Common myeloid progenitor, CD34-positive (primary cell): ENCODE measurements around the gene NRG2.

Experiments
- CTCF ChIA-PET: fragments of 350-600 bp; sonication (Branson Sonifier 250); formaldehyde crosslinking; loops from one replicate; lab custom pipeline; 2021; ENCODE audit warnings: antibody characterized with exemption; lab: Charles Lee
- POLR2A ChIA-PET: fragments of 350-600 bp; sonication (Branson Sonifier 250); formaldehyde crosslinking; loops from one replicate; lab custom pipeline; 2021; ENCODE audit warnings: antibody characterized with exemption; lab: Charles Lee
- DNase-seq, 3 donors: peaks; one replicate each; pipeline versions ENCODE4 v3.0.0 to v3.0.0-alpha.2; 2013
- H3K27ac ChIP-seq, 2 experiments: 1 replicate in 1 of 2; 2 replicates in 1 of 2; pipeline ENCODE4 v1.7.0; 2013; ENCODE audit warnings: inconsistent platforms in 2 of 2, low read length in 2 of 2, mild to moderate bottlenecking in 2 of 2, low read depth in 1 of 2, moderate library complexity in 1 of 2; ENCODE audit not compliant: severe bottlenecking in 2 of 2, insufficient read depth in 1 of 2, poor library complexity in 1 of 2
- H3K27me3 ChIP-seq, 5 experiments: replicated peaks in 2 of 5; 1 replicate in 3 of 5; 2 replicates in 2 of 5; pipeline versions ENCODE4 v1.6.1 to v1.7.0; 2013; ENCODE audit warnings: low read length in 4 of 5, mild to moderate bottlenecking in 2 of 5, moderate library complexity in 2 of 5, inconsistent platforms in 1 of 5; ENCODE audit not compliant: insufficient read depth in 5 of 5, control insufficient read depth in 4 of 5
- H3K36me3 ChIP-seq, 4 experiments: 1 replicate in 2 of 4; 2 replicates in 2 of 4; pipeline versions ENCODE4 v1.6.1 to v1.7.0; 2013; ENCODE audit warnings: low read length in 3 of 4, control low read depth in 1 of 4, mild to moderate bottlenecking in 1 of 4; ENCODE audit not compliant: control insufficient read depth in 4 of 4, insufficient read depth in 4 of 4
- H3K4me1 ChIP-seq, 4 experiments: 1 replicate in 3 of 4; 2 replicates in 1 of 4; pipeline versions ENCODE4 v1.6.1 to v1.7.1; 2013; ENCODE audit warnings: low read length in 3 of 4, mild to moderate bottlenecking in 3 of 4, control low read depth in 1 of 4, inconsistent platforms in 1 of 4, moderate library complexity in 1 of 4; ENCODE audit not compliant: control insufficient read depth in 4 of 4, insufficient read depth in 4 of 4; ENCODE audit errors: control extremely low read depth in 1 of 4
- H3K4me3 ChIP-seq, 7 experiments: 1 replicate in 4 of 7; 2 replicates in 3 of 7; pipeline versions ENCODE4 v1.5.1 to v1.7.0; 2013; ENCODE audit warnings: mild to moderate bottlenecking in 7 of 7, low read length in 6 of 7, moderate library complexity in 6 of 7, inconsistent platforms in 2 of 7, low read depth in 2 of 7, control low read depth in 1 of 7; ENCODE audit not compliant: insufficient read depth in 4 of 7, control insufficient read depth in 1 of 7; ENCODE audit errors: extremely low read depth in 1 of 7
- H3K9me3 ChIP-seq, 5 experiments: 1 replicate in 4 of 5; 2 replicates in 1 of 5; pipeline versions ENCODE4 v1.6.1 to v1.7.1; 2013; ENCODE audit warnings: low read length in 4 of 5, mild to moderate bottlenecking in 2 of 5, inconsistent platforms in 1 of 5, low read depth in 1 of 5, moderate library complexity in 1 of 5; ENCODE audit not compliant: control insufficient read depth in 4 of 5, insufficient read depth in 2 of 5; ENCODE audit errors: control extremely low read depth in 1 of 5
- WGBS: methylation state at CpG from one replicate; pipeline ENCODE4 v1.1.5; 2013; ENCODE audit not compliant: insufficient coverage; 5-methylcytosine and 5-hydroxymethylcytosine counted together

Gene NRG2

GRCh38 chr5:139877129-139877597 lies 165.9 kb downstream of the NRG2 start:
- DNase-seq: peak in 2 of 3 donors; percentile 33 to 36
- H3K27ac ChIP-seq: no peak overlapping the region
- H3K9me3 ChIP-seq: no peaks in the 10 kb centered on the region
- H3K4me1 ChIP-seq: peaks cover 0 to 10% (median 5%) of the 10 kb centered on the region in 4 experiments
- POLR2A ChIA-PET: no interaction called here
- CTCF ChIA-PET: interaction anchor here (1.1 kb wide), 1 partner anchor 11 kb away, joined by 3 read pairs; no protein-coding TSS in a partner anchor
- H3K27me3 ChIP-seq: peaks cover 0 to 5% (median 0%) of the 10 kb centered on the region in 5 experiments
- 49% methylated on average over 6 of the region's 6 CpGs for WGBS
- H3K36me3 ChIP-seq: no peaks in the 10 kb centered on the region
- H3K4me3 ChIP-seq: no peak overlapping the region

GRCh38 chr5:139875957-139876356 lies 167.1 kb downstream of the NRG2 start:
- no peak overlapping the region for H3K4me3 ChIP-seq
- ChIA-PET CTCF (interaction anchor here (0.8 kb wide), 1 partner anchor 12 kb away, joined by 3 read pairs; no protein-coding TSS in a partner anchor), POLR2A (no interaction called here)
- peaks cover 0 to 10% (median 5%) of the 10 kb centered on the region in 4 experiments for H3K4me1 ChIP-seq
- no peaks in the 10 kb centered on the region for H3K36me3 ChIP-seq
- no peak for DNase-seq
- 43% methylated on average over 1 of the region's 2 CpGs for WGBS
- H3K9me3 ChIP-seq: no peaks in the 10 kb centered on the region
- no peak overlapping the region for H3K27ac ChIP-seq
- H3K27me3 ChIP-seq: peaks cover 0 to 4% (median 0%) of the 10 kb centered on the region in 5 experiments

- H3K4me3 ChIP-seq: no peak overlapping the region
- H3K27me3 ChIP-seq: peaks cover 0 to 5% (median 0%) of the 10 kb centered on the region in 5 experiments
- no peak overlapping the region for H3K27ac ChIP-seq
- no peak for DNase-seq
- H3K9me3 ChIP-seq: no peaks in the 10 kb centered on the region
- ChIA-PET POLR2A (no interaction called here), CTCF (interaction anchor here (1.1 to 1.9 kb wide), 6 partner anchors 9 to 95 kb away, joined by 3 to 11 read pairs (median 5); no protein-coding TSS in a partner anchor)
- 94% methylated on average over 13 of the region's 16 CpGs for WGBS
- peaks cover 0 to 10% (median 5%) of the 10 kb centered on the region in 4 experiments for H3K4me1 ChIP-seq
- H3K36me3 ChIP-seq: no peaks in the 10 kb centered on the region
These were observed 170.0 kb downstream of the NRG2 start for GRCh38 chr5:139872851-139873794.

GRCh38 chr5:139872052-139872766 lies 170.9 kb downstream of the NRG2 start:
- POLR2A ChIA-PET: no interaction called here
- Histone ChIP-seq H3K4me3 (no peak overlapping the region), H3K27me3 (peaks cover 0 to 5% (median 0%) of the 10 kb centered on the region in 5 experiments), H3K9me3 (no peaks in the 10 kb centered on the region), H3K4me1 (peaks cover 0 to 7% (median 3%) of the 10 kb centered on the region in 4 experiments), H3K36me3 (no peaks in the 10 kb centered on the region), H3K27ac (no peak overlapping the region)
- no peak for DNase-seq
- 47% methylated on average over 4 of the region's 9 CpGs for WGBS
- CTCF ChIA-PET: interaction anchor here (1.1 to 1.9 kb wide), 6 partner anchors 10 to 96 kb away, joined by 3 to 11 read pairs (median 5); no protein-coding TSS in a partner anchor

GRCh38 chr5:139871614-139872013 lies 171.5 kb downstream of the NRG2 start:
- ChIA-PET POLR2A (no interaction called here), CTCF (interaction anchor here (1.3 to 1.9 kb wide), 5 partner anchors 10 to 97 kb away, joined by 3 to 11 read pairs (median 5); no protein-coding TSS in a partner anchor)
- 95% methylated on average over 9 of the region's 9 CpGs for WGBS
- Histone ChIP-seq H3K27me3 (peaks cover 0 to 5% (median 0%) of the 10 kb centered on the region in 5 experiments), H3K4me3 (no peak overlapping the region), H3K4me1 (peaks cover 0 to under 1% (median 0%) of the 10 kb centered on the region in 4 experiments), H3K9me3 (no peaks in the 10 kb centered on the region), H3K27ac (no peak overlapping the region), H3K36me3 (no peaks in the 10 kb centered on the region)
- DNase-seq: no peak

GRCh38 chr5:139870677-139871076 lies 172.4 kb downstream of the NRG2 start:
- peaks cover 0 to 8% (median 0%) of the 10 kb centered on the region in 5 experiments for H3K27me3 ChIP-seq
- POLR2A ChIA-PET: no interaction called here
- no peak for DNase-seq
- CTCF ChIA-PET: interaction anchor here (1.0 kb wide), 1 partner anchor 98 kb away, joined by 3 read pairs; no protein-coding TSS in a partner anchor
- no peaks in the 10 kb centered on the region for H3K36me3 ChIP-seq
- H3K4me1 ChIP-seq: no peaks in the 10 kb centered on the region
- no peak overlapping the region for H3K4me3 ChIP-seq
- H3K9me3 ChIP-seq: no peaks in the 10 kb centered on the region
- no CpG with 5 or more reads among the region's 1 CpG for WGBS
- no peak overlapping the region for H3K27ac ChIP-seq
